ENCODE data around the gene PDE11A. TPM values are rescaled to one million over a fixed set of nuclear protein-coding genes. Genes with fewer than 3 reads are reported as not detected.

PDE11A gene
- total RNA-seq, 2 donors from 2014 or later = 1.5 to 1.9 TPM

GRCh38 chr2:177942731-177943130, 129.8 kb downstream of the PDE11A start:
- DNase-seq = no peak
- Mint-ChIP-seq H3K36me3 (ENCODE audit: low read depth) (peaks cover 2% of the 10 kb centered on the region), H3K27ac (no peak overlapping the region), H3K4me3 (no peak overlapping the region), H3K4me1 (no peaks in the 10 kb centered on the region), H3K27me3 (ENCODE audit: insufficient read depth) (peaks cover 9% of the 10 kb centered on the region), H3K9me3 (peaks cover 16% of the 10 kb centered on the region)
- TF ChIP-seq CTCF (conservative IDR thresholded peaks at IDR 0.05) = no peak
- Histone ChIP-seq H3K27ac (ENCODE audit: low read depth, low read length) (no peak overlapping the region), H3K4me3 (ENCODE audit: low read length) (no peak overlapping the region), H3K36me3 (ENCODE audit: control insufficient read depth, insufficient read depth, low read length) (no peaks in the 10 kb centered on the region), H3K27me3 (ENCODE audit: control insufficient read depth, insufficient read depth, low read length, poor library complexity, severe bottlenecking) (no peaks in the 10 kb centered on the region), H3K9me3 (ENCODE audit: control insufficient read depth, low read length) (no peaks in the 10 kb centered on the region), H3K9ac (ENCODE audit: extremely low read depth, low read length, poor library complexity, severe bottlenecking) (no peak overlapping the region), H3K4me1 (ENCODE audit: control insufficient read depth, insufficient read depth, low read length) (no peaks in the 10 kb centered on the region)
- WGBS, 2 experiments (ENCODE audit: insufficient coverage in 1 of 2, insufficient read length in 1 of 2) = 71 to 93% methylated on average over 1 of the region's 1 CpG

- Mint-ChIP-seq H3K27ac (no peak overlapping the region), H3K4me1 (no peaks in the 10 kb centered on the region), H3K9me3 (peaks cover 5% of the 10 kb centered on the region), H3K27me3 (ENCODE audit: insufficient read depth) (peaks cover 12% of the 10 kb centered on the region), H3K4me3 (no peak overlapping the region), H3K36me3 (ENCODE audit: low read depth) (no peaks in the 10 kb centered on the region)
- 98 to 100% methylated on average over 1 of the region's 2 CpGs for WGBS, 2 experiments (ENCODE audit: insufficient coverage in 1 of 2, insufficient read length in 1 of 2)
- no peaks in the 10 kb centered on the region for H3K9me3 ChIP-seq (ENCODE audit: control insufficient read depth, low read length)
- DNase-seq = no peak
- H3K9ac ChIP-seq (ENCODE audit: extremely low read depth, low read length, poor library complexity, severe bottlenecking) = no peak overlapping the region
- H3K4me1 ChIP-seq (ENCODE audit: control insufficient read depth, insufficient read depth, low read length) = no peaks in the 10 kb centered on the region
- H3K36me3 ChIP-seq (ENCODE audit: control insufficient read depth, insufficient read depth, low read length) = no peaks in the 10 kb centered on the region
- no peak overlapping the region for H3K4me3 ChIP-seq (ENCODE audit: low read length)
- no peaks in the 10 kb centered on the region for H3K27me3 ChIP-seq (ENCODE audit: control insufficient read depth, insufficient read depth, low read length, poor library complexity, severe bottlenecking)
- H3K27ac ChIP-seq (ENCODE audit: low read depth, low read length) = no peak overlapping the region
- TF ChIP-seq CTCF (conservative IDR thresholded peaks at IDR 0.05) = no peak
Observed at GRCh38 chr2:177939211-177939610, 133.4 kb downstream of the PDE11A start.

- Histone ChIP-seq H3K9me3 (ENCODE audit: control insufficient read depth, low read length) (no peaks in the 10 kb centered on the region), H3K4me3 (ENCODE audit: low read length) (no peak overlapping the region), H3K9ac (ENCODE audit: extremely low read depth, low read length, poor library complexity, severe bottlenecking) (no peak overlapping the region), H3K27ac (ENCODE audit: low read depth, low read length) (no peak overlapping the region), H3K4me1 (ENCODE audit: control insufficient read depth, insufficient read depth, low read length) (no peaks in the 10 kb centered on the region), H3K27me3 (ENCODE audit: control insufficient read depth, insufficient read depth, low read length, poor library complexity, severe bottlenecking) (no peaks in the 10 kb centered on the region), H3K36me3 (ENCODE audit: control insufficient read depth, insufficient read depth, low read length) (no peaks in the 10 kb centered on the region)
- TF ChIP-seq CTCF (conservative IDR thresholded peaks at IDR 0.05) = no peak
- no peak overlapping the region for H3K4me3 Mint-ChIP-seq
- 93 to 100% methylated on average over 2 to 4 of the region's 4 CpGs for WGBS, 2 experiments (ENCODE audit: insufficient coverage in 1 of 2, insufficient read length in 1 of 2)
- H3K27ac Mint-ChIP-seq = no peak overlapping the region
- no peaks in the 10 kb centered on the region for H3K36me3 Mint-ChIP-seq (ENCODE audit: low read depth)
- DNase-seq = no peak
- peaks cover 7% of the 10 kb centered on the region for H3K27me3 Mint-ChIP-seq (ENCODE audit: insufficient read depth)
- no peaks in the 10 kb centered on the region for H3K9me3 Mint-ChIP-seq
- H3K4me1 Mint-ChIP-seq = no peaks in the 10 kb centered on the region
Observed at GRCh38 chr2:177930916-177931315, 141.7 kb downstream of the PDE11A start.
